HG03139 (cell line): Measurements from ENCODE around the gene RPL11.
"Not testable (repeated sequence)": the region's sequence is repeated elsewhere in the genome, so short reads cannot be mapped to it uniquely, and the experiment has no call there.

Experiments
- ATAC-seq: cut with Tn5 transposase; IDR thresholded peaks from one replicate; pipeline ENCODE4 v1.9.1; 2021; ENCODE audit not compliant: unreplicated experiment

The RPL11 gene

GRCh38 chr1:23727362-23727811 lies 35.8 kb downstream of the RPL11 start:
- no peak for ATAC-seq

DNA sequence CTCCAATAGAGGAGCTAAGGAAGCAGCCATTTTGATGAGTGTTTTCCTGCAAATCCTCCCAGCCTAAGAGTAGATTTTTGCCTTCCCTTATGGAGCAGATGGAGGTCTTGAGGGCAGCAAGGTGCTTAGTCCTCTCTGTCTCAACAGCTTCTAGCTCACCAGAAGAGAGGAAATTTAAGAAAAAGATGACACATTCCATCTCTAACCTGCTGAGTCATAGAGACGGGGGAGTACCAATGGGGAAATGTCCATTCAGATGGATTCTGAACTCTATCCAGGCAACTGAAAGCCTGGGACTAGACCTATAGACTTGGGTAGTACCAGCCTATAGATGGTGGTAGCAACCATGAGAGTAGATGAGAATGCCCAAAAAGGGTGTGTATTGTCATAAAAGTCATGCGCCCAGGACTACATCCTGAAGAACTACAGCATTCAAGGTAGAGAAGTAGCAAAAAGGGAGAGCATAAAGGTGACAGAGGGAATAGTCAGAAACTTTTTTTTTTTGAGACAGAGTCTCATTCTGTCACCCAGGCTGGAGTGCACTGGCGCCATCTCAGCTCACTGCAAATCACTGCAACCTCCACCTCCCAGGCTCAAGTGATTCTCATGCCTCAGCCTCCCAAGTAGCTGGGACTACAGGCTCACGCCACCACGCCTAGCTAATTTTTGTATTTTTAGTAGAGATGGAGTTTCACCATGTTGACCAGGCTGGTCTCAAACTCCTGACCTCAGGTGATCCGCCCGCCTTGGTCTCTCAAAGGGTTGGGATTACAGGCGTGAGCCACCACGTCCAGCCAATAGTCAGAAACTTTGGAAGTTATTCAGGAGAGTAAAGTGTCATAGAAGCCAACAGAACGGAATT lies 41.0 kb downstream of the RPL11 start:
- ATAC-seq = no peak

DNA sequence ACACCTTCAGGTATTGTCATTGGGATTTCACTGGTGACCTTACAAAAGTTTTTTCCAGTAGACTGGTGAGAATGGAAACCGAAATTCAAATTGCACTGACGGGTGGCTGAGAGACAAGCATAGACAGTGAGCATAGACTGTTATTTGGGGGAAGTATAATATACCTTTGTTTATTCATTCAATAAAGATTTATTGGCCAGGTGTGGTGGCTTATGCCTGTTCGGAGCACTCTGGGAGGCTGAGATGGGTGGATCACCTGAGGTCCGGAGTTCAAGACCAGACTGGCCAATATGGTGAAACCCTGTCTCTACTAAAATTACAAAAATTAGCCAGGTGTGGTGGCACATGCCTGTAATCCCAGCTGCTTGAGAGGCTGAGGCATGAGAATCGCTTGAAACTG lies 41.7 kb downstream of the RPL11 start:
- not testable (repeated sequence) for ATAC-seq

DNA sequence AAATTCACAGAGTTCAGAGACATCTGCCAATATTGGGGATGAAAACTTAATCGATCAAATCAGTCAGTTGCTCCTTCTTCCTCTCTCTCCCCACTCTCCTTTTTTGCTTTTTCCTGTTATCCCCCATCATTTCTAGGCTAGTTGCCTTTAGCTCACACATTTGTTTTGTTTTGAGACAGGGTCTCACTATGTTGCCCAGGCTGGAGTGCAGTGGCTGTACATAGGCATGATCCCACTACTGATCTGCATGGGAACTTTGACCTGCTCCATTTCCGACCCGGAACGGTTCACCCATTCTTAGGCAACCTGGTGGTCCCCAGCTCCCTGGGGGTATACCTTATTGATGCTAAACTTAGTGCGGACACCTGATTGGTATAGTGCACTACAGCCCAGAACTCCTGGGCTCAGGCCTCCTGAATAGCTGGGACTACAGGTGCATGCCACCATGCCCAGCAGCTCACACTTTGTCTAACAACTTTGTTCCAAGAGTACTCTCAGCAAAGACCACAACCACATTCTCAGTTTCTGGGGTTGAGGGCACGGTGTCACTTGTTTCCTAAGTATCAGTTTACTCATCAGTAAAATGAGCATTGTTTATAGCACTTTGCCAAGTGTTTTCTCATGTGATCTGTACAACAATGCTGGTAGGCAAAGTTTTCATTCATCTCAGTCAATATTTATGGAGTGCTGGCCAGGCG lies 45.0 kb downstream of the RPL11 start:
- ATAC-seq = no peak

GRCh38 chr1:23741609-23742008 lies 50.0 kb downstream of the RPL11 start:
- no peak for ATAC-seq

DNA sequence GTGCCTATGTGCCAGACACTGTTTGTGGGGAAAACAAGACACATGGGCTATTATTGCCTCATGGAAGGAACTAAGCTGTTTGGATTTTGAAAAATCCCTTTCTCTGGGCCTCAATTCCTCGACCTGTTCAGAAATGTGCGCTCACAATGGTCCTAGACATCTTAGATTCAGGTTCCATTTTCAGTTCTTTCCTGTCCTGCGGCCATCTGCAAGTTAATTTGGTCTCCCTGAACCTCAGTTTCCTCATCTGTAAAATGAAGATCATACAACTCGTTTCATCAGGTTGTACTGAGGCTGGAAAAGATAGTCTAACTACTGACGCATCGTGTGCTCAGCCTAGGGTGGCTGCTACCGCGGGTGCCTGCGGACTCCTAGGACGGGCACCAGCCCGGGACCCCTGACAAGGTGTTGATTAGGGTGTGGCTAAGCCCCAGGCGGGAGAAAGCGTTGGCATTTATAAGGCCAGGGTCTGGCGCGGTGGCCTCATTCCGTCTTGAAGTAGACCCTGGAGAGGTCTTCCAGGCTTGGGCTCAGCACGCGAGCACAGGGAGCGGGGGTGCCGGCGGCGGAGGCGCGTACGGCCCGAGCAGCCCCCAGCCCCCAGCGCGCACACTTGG lies 51.2 kb downstream of the RPL11 start:
- ATAC-seq = peak; percentile 20

DNA sequence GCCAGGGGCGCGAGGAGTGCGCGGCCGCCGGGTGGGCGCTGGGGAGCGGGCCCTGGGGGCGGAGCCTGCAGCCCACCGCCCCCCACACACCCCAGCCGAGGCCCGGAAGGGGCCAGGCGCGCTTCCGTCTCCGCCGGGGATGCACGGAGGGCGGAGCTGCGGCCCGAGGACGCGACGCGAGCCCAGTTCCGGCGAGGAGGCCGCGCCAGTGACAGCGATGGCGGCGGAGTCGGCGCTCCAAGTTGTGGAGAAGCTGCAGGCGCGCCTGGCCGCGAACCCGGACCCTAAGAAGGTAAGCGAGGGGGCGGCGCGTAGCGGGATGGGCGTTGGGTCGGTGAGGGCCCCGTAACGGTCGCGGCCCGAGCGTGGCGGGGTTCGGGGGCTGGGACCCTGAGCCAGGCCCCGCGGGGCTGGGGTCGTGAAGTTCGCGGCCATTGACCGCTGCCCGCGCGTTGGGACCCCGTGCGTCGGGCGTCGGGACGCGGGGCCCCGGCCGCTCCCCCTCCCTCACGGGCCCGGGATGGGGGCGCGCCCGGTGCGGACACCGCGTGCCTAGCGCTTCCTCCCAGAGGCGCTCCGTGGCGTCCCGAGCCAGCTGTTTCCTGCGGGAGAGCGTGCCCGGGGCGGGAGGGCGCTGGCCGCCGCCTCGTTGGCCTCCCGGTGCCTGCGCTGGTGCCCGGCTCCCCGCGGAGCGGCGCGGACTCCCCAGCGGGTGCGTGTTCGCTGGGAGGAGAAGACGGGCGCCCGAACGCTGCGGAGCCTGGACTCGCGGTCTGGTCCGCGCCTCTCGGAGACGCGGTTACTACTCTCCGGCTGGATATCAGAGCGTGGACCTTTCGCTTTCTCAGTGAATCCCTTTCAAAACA lies 51.9 kb downstream of the RPL11 start, which contains the start of gene ELOA:
ELOA (plus strand) TSS at position 185 of the 866 bp plus-strand sequence; CDS start at position 218, 33 bp downstream.
- ATAC-seq = peak; percentile 77

DNA sequence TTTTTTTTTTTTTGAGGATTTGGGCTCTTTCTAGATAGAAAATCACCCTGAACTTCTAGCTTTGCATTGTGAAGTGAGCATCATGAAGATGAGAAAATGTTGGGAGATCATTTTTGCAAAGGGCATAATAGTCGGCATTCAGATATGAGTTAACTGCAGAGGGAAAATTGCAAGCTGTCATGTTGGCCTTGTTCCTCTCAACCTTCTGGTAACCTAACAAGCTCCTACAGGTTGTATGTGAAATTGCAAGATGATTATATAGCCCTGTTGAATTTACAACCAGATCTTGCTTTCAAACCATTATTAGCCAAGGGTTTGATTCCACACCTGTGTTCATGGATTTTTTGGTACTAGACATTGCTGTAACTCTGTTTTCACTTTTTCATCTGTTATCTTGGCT lies 53.9 kb downstream of the RPL11 start:
- ATAC-seq = no peak
